CD4-positive, alpha-beta memory T cell (primary cell): ENCODE data around the gene PHYKPL. TPM values are rescaled to one million over a fixed set of nuclear protein-coding genes. Genes with fewer than 3 reads are reported as not detected.
A peak's percentile ranks its signal among the peaks of the same experiment; 100 is the strongest.

Source experiments
- CTCF ChIA-PET: fragments of 350-600 bp; sonication (Branson Sonifier 250); formaldehyde crosslinking; loops from one replicate; lab custom pipeline; 2021; ENCODE audit warnings: inconsistent platforms; ENCODE audit not compliant: partially characterized antibody; lab: Charles Lee
- POLR2A ChIA-PET: fragments of 350-600 bp; sonication (Branson Sonifier 250); formaldehyde crosslinking; loops from one replicate; lab custom pipeline; 2021; ENCODE audit not compliant: partially characterized antibody; lab: Charles Lee
- DNase-seq, 5 donors: peaks; one replicate each; pipeline versions ENCODE4 v3.0.0 to v3.0.0-alpha.2; 2020 to 2022; ENCODE audit warnings: mixed read lengths in 1 of 5
- H3K27ac ChIP-seq: one replicate; pipeline ENCODE4 v1.7.0; 2013; ENCODE audit warnings: low read depth, low read length
- H3K27me3 ChIP-seq: 2 replicates; pipeline ENCODE4 v1.7.0; 2013; ENCODE audit warnings: mild to moderate bottlenecking, low read length, moderate library complexity; ENCODE audit not compliant: insufficient read depth
- H3K36me3 ChIP-seq: 2 replicates; pipeline ENCODE4 v1.7.0; 2013; ENCODE audit warnings: mild to moderate bottlenecking, low read length, moderate library complexity; ENCODE audit not compliant: insufficient read depth
- H3K4me1 ChIP-seq: 2 replicates; pipeline ENCODE4 v1.7.0; 2013; ENCODE audit warnings: mild to moderate bottlenecking, low read length, moderate library complexity; ENCODE audit not compliant: insufficient read depth
- H3K4me3 ChIP-seq, 2 donors: one replicate each; pipeline ENCODE4 v1.7.0; 2013; ENCODE audit warnings: low read length in 2 of 2, mild to moderate bottlenecking in 1 of 2
- H3K9me3 ChIP-seq, 2 donors: one replicate each; pipeline ENCODE4 v1.7.0; 2013; ENCODE audit warnings: low read length in 2 of 2, control low read depth in 1 of 2; ENCODE audit not compliant: control insufficient read depth in 1 of 2
- H3K27ac Mint-ChIP-seq, 7 donors: one replicate each; pipeline ENCODE4 v1.8.0; 2020 to 2021; ENCODE audit warnings: mixed read lengths in 7 of 7, mild to moderate bottlenecking in 6 of 7, inconsistent platforms in 3 of 7, moderate library complexity in 3 of 7
- H3K27me3 Mint-ChIP-seq, 2 donors: one replicate each; pipeline ENCODE4 v1.8.0; 2020 to 2021; ENCODE audit warnings: mixed read lengths in 2 of 2
- H3K36me3 Mint-ChIP-seq, 2 donors: one replicate each; pipeline ENCODE4 v1.8.0; 2020 to 2021; ENCODE audit warnings: mixed read lengths in 2 of 2, inconsistent platforms in 1 of 2, mild to moderate bottlenecking in 1 of 2
- H3K4me1 Mint-ChIP-seq, 4 donors: one replicate each; pipeline ENCODE4 v1.8.0; 2020 to 2021; ENCODE audit warnings: mixed read lengths in 4 of 4, mild to moderate bottlenecking in 1 of 4
- H3K4me3 Mint-ChIP-seq, 8 donors: one replicate each; pipeline ENCODE4 v1.8.0; 2020 to 2021; ENCODE audit warnings: mixed read lengths in 8 of 8, mild to moderate bottlenecking in 7 of 8, moderate library complexity in 6 of 8, inconsistent platforms in 3 of 8
- H3K9me3 Mint-ChIP-seq, 8 donors: one replicate each; pipeline ENCODE4 v1.8.0; 2020 to 2021; ENCODE audit warnings: mixed read lengths in 8 of 8, mild to moderate bottlenecking in 5 of 8, inconsistent platforms in 3 of 8, moderate library complexity in 1 of 8
- intact Hi-C: fragments of 100-400 bp; cut with micrococcal nuclease; formaldehyde crosslinking; loops from one replicate; pipeline ENCODE4 v1.15.1; 2023
- polyA plus RNA-seq, 2 donors: library from polyadenylated mRNA; unstranded; fragments of 300-500 nt; fragmentation: Illumina TruSeq; gene quantifications; one replicate each; pipeline ENCODE4 v1.2.3, GENCODE V29; 2021
- total RNA-seq, 2 experiments: library from RNA; stranded (reverse); gene quantifications; one replicate each; pipeline ENCODE4 v1.2.3, GENCODE V29; 2021

PHYKPL gene
- total and polyA plus RNA-seq, 4 experiments from 2014 or later: 38.7 to 251 (median 139) TPM

DNA sequence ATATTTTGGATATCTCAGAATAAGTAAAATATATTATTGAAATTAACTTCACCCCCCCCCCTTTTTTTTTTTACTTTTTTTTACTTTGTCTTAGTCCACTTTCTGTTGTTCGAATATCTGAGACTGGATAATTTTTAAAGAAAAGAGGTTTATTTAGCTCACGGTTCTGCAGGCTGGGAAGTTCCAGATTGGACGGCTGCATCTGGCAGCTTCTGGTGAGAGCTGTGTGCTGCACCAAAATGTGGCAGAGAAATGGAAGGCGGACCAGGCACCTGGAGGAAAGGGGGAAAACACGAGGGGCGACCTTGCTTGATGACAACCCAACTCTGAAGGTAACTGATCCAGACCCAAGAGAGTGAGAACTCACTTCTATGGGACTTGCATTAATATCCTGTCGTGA, 39.8 kb downstream of the PHYKPL start:
- POLR2A ChIA-PET: interaction anchor here (0.9 kb wide), 1 partner anchor 14 kb away, joined by 3 read pairs; no protein-coding TSS in a partner anchor
- H3K27ac Mint-ChIP-seq: no peak overlapping the region

GRCh38 chr5:178192244-178192643, 40.4 kb downstream of the PHYKPL start:
- CTCF ChIA-PET: no interaction called here
- no peaks in the 10 kb centered on the region for H3K36me3 Mint-ChIP-seq
- H3K36me3 ChIP-seq: no peaks in the 10 kb centered on the region

More for the DNA sequence above, 39.8 kb downstream of the PHYKPL start:
- Mint-ChIP-seq H3K36me3 (no peaks in the 10 kb centered on the region), H3K9me3 (no peaks in the 10 kb centered on the region), H3K4me1 (peaks cover 7 to 23% (median 15%) of the 10 kb centered on the region in 4 donors), H3K27me3 (peaks cover 9 to 16% of the 10 kb centered on the region in 2 donors), H3K4me3 (peak overlapping the region in 1 of 8 donors; percentile 14)
- H3K36me3 ChIP-seq: no peaks in the 10 kb centered on the region
- H3K4me1 ChIP-seq: peaks cover 5% of the 10 kb centered on the region
- intact Hi-C loops: no loop called here
- no peak overlapping the region for H3K4me3 ChIP-seq
- DNase-seq: no peak
- peaks cover 5% of the 10 kb centered on the region for H3K27me3 ChIP-seq
- CTCF ChIA-PET: no interaction called here
- no peak overlapping the region for H3K27ac ChIP-seq
- no peaks in the 10 kb centered on the region for H3K9me3 ChIP-seq

GRCh38 chr5:178191661-178192060, 40.9 kb downstream of the PHYKPL start:
- POLR2A ChIA-PET: no interaction called here
- CTCF ChIA-PET: no interaction called here
- Histone ChIP-seq H3K36me3 (no peaks in the 10 kb centered on the region), H3K27me3 (peaks cover 5% of the 10 kb centered on the region), H3K4me3 (no peak overlapping the region), H3K4me1 (peaks cover 5% of the 10 kb centered on the region), H3K27ac (no peak overlapping the region), H3K9me3 (no peaks in the 10 kb centered on the region)
- no peak for DNase-seq
- intact Hi-C loops: no loop called here
- Mint-ChIP-seq H3K9me3 (peaks cover 0 to 2% (median 0%) of the 10 kb centered on the region in 8 donors), H3K4me1 (peaks cover 7 to 23% (median 15%) of the 10 kb centered on the region in 4 donors), H3K4me3 (no peak overlapping the region), H3K27me3 (peaks cover 9 to 16% of the 10 kb centered on the region in 2 donors), H3K27ac (no peak overlapping the region), H3K36me3 (no peaks in the 10 kb centered on the region)

More at GRCh38 chr5:178192244-178192643, 40.4 kb downstream of the PHYKPL start:
- Mint-ChIP-seq H3K4me3 (no peak overlapping the region), H3K4me1 (peaks cover 7 to 23% (median 15%) of the 10 kb centered on the region in 4 donors), H3K9me3 (no peaks in the 10 kb centered on the region), H3K27ac (no peak overlapping the region), H3K27me3 (peaks cover 9 to 16% of the 10 kb centered on the region in 2 donors)
- Histone ChIP-seq H3K4me1 (peaks cover 5% of the 10 kb centered on the region), H3K4me3 (no peak overlapping the region), H3K27ac (no peak overlapping the region), H3K27me3 (peaks cover 5% of the 10 kb centered on the region), H3K9me3 (no peaks in the 10 kb centered on the region)
- intact Hi-C loops: no loop called here
- POLR2A ChIA-PET: no interaction called here
- DNase-seq: no peak

- Mint-ChIP-seq H3K9me3 (peaks cover 0 to 2% (median 0%) of the 10 kb centered on the region in 8 donors), H3K36me3 (no peaks in the 10 kb centered on the region), H3K27me3 (peaks cover 9 to 11% of the 10 kb centered on the region in 2 donors), H3K4me3 (no peak overlapping the region), H3K4me1 (peaks cover 5 to 20% (median 13%) of the 10 kb centered on the region in 4 donors), H3K27ac (no peak overlapping the region)
- intact Hi-C loops: no loop called here
- H3K27me3 ChIP-seq: peaks cover 5% of the 10 kb centered on the region
- ChIA-PET CTCF (no interaction called here), POLR2A (no interaction called here)
- H3K27ac ChIP-seq: no peak overlapping the region
- H3K4me1 ChIP-seq: peaks cover 5% of the 10 kb centered on the region
- H3K9me3 ChIP-seq: no peaks in the 10 kb centered on the region
- H3K36me3 ChIP-seq: no peaks in the 10 kb centered on the region
- DNase-seq: no peak
- H3K4me3 ChIP-seq: no peak overlapping the region
These were observed 43.2 kb downstream of the PHYKPL start for GRCh38 chr5:178189433-178189832.

GRCh38 chr5:178187014-178187413, 45.6 kb downstream of the PHYKPL start, which contains the start of gene GMCL2:
TSS of gene GMCL2 (minus strand) at chr5:178187371. CDS start at chr5:178187299, 72 bp downstream.
- CTCF ChIA-PET: no interaction called here
- Histone ChIP-seq H3K36me3 (no peaks in the 10 kb centered on the region), H3K27ac (no peak within 1 kb of the TSS), H3K27me3 (peaks cover 5% of the 10 kb centered on the region), H3K9me3 (no peaks in the 10 kb centered on the region), H3K4me1 (no peaks in the 10 kb centered on the region), H3K4me3 (no peak within 1 kb of the TSS)
- H3K27ac Mint-ChIP-seq: no peak within 1 kb of the TSS
- intact Hi-C loops: no loop called here
- peaks cover 0 to 2% (median 0%) of the 10 kb centered on the region in 8 donors for H3K9me3 Mint-ChIP-seq
- no peak for DNase-seq
- peaks cover 0 to 2% (median under 1%) of the 10 kb centered on the region in 4 donors for H3K4me1 Mint-ChIP-seq
- peaks cover 4 to 10% of the 10 kb centered on the region in 2 donors for H3K27me3 Mint-ChIP-seq
- POLR2A ChIA-PET: no interaction called here
- no peak within 1 kb of the TSS for H3K4me3 Mint-ChIP-seq
- no peaks in the 10 kb centered on the region for H3K36me3 Mint-ChIP-seq

- POLR2A ChIA-PET: no interaction called here
- CTCF ChIA-PET: no interaction called here
- no peak overlapping the region for H3K4me3 Mint-ChIP-seq
- H3K4me3 ChIP-seq: no peak overlapping the region
- H3K27ac Mint-ChIP-seq: no peak overlapping the region
- no peaks in the 10 kb centered on the region for H3K36me3 Mint-ChIP-seq
- H3K27me3 ChIP-seq: peaks cover 5% of the 10 kb centered on the region
- H3K9me3 Mint-ChIP-seq: peaks cover 0 to 2% (median 0%) of the 10 kb centered on the region in 8 donors
- H3K4me1 Mint-ChIP-seq: peaks cover 0 to 2% (median under 1%) of the 10 kb centered on the region in 4 donors
- no peak overlapping the region for H3K27ac ChIP-seq
- intact Hi-C loops: no loop called here
- peaks cover 4 to 10% of the 10 kb centered on the region in 2 donors for H3K27me3 Mint-ChIP-seq
- no peaks in the 10 kb centered on the region for H3K9me3 ChIP-seq
- H3K4me1 ChIP-seq: no peaks in the 10 kb centered on the region
- no peaks in the 10 kb centered on the region for H3K36me3 ChIP-seq
- DNase-seq: no peak
These were observed 46.2 kb downstream of the PHYKPL start for GRCh38 chr5:178186427-178186826.

DNA sequence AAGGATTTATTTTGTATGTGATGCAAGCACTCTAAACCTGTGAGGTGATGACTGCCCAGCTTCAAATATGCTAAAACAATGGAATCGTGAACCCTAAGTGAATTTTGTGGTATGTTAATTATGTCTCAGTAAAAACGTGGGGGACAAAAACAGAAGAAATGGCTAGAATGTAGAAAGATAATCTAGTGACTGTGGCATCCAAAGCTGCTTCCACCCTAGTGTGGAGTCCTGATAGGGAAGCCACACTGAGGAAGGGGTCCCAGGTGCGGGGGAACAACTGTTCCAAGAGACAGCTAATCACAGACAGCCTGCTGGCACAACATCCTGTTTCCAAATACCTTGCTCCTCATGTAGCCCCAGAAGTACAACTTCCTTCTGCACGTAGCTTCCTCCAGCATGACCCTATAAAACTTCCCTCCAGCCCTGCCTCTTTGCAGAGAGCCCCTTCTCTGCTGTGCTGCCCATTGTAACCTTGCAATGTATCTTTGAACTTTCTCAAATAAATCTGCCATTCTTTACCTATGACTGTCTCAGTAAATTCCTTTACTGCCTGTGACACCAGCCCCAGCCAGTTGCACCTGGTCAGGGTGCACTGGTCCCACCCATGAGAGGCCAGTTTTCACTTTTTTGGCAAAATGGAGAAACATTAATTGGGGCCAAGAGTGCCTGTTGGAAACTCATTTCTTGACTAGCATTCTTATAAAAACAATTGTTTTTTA, 50.3 kb downstream of the PHYKPL start:
- H3K4me3 Mint-ChIP-seq: no peak overlapping the region
- no peaks in the 10 kb centered on the region for H3K36me3 ChIP-seq
- ChIA-PET CTCF (interaction anchor here (1.9 kb wide), 1 partner anchor 106 kb away, joined by 5 read pairs; no protein-coding TSS in a partner anchor), POLR2A (no interaction called here)
- intact Hi-C loops: no loop called here
- peaks cover 0 to 3% (median under 1%) of the 10 kb centered on the region in 4 donors for H3K4me1 Mint-ChIP-seq
- no peak for DNase-seq
- no peaks in the 10 kb centered on the region for H3K4me1 ChIP-seq
- no peak overlapping the region for H3K27ac ChIP-seq
- H3K27me3 ChIP-seq: no peaks in the 10 kb centered on the region
- no peaks in the 10 kb centered on the region for H3K36me3 Mint-ChIP-seq
- H3K27me3 Mint-ChIP-seq: peaks cover 3 to 8% of the 10 kb centered on the region in 2 donors
- peak overlapping the region in 2 of 7 donors; percentile 16 to 26 for H3K27ac Mint-ChIP-seq
- peaks cover 0 to 4% (median 0%) of the 10 kb centered on the region in 8 donors for H3K9me3 Mint-ChIP-seq
- no peak overlapping the region for H3K4me3 ChIP-seq
- H3K9me3 ChIP-seq: no peaks in the 10 kb centered on the region
